Stimulated activated CD8-positive, alpha-beta memory T cell treated with anti-CD3 and anti-CD28 coated beads, Interleukin-12 subunit alpha, Interleukin-12 subunit beta, amount 100 ng/mL, for 24 hours (primary cell): ENCODE results near the gene FOSL2.

Experiments
- DNase-seq: peaks from one replicate; pipeline ENCODE4 v3.0.0-alpha.2; 2020; ENCODE audit errors: extremely low read depth

The FOSL2 gene

DNA sequence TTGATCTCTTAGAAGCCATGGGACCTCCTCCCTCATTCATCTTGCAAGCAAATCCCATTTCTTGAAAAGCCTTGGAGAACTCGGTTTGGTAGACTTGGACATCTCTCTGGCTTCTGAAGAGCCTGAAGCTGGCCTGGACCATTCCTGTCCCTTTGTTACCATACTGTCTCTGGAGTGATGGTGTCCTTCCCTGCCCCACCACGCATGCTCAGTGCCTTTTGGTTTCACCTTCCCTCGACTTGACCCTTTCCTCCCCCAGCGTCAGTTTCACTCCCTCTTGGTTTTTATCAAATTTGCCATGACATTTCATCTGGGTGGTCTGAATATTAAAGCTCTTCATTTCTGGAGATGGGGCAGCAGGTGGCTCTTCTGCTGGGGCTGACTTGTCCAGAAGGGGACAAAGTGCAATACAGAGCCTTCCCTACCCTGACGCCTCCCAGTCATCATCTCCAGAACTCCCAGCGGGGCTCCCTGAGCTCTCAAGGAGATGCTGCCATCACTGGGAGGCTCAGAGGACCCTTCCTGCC, 20.0 kb downstream of the FOSL2 start:
- DNase-seq = no peak

DNA sequence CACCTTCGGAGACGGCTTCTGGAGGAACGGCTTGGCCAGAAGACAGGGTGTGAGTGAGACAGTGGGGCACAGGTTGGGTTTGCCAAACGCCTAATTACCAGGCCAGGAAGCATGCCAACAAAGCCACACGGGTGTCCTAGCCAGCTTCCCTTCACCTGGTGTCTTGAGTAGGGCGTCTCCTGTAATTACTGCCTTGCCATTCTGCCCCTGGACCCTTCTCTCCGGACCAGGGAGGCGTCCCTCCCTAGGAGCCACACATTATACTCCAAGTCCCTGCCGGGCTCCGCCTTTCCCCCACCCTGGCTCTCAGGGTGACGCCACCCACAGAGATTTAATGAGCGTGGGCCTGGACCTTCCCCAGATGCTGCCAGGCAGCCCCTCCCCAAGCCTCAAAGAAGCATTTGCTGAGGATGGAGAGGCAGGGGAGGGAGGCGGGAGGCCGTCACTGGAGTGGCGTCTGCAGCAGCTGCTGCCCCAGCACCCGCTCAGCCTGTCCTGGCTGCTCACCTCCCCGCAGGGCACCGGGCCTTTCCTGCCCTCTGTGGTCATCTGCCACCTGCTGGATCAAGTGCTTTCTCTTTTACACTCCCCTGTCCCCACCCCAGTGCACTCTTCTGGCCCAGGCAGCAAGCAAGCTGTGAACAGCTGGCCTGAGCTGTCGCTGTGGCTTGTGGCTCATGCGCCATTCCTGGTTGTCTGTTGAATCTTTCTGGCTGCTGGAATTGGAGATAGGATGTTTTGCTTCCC, 20.7 kb downstream of the FOSL2 start:
- no peak for DNase-seq

DNA sequence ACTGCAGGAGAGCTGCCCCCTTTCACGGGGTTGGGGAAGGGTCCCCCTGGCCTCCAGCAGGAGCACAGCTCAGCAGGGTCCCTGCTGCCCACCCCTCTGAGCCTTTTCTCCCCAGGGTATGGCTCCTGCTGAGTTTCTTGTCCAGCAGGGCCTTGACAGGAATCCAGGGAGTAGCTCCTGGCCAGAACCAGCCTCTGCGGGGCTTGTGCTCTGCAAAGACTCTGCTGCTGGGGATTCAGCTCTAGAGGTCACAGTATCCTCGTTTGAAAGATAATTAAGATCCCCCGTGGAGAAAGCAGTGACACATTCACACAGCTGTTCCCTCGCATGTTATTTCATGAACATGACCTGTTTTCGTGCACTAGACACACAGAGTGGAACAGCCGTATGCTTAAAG, 21.2 kb downstream of the FOSL2 start:
- no peak for DNase-seq

GRCh38 chr2:28414583-28414982, 21.9 kb downstream of the FOSL2 start:
- no peak for DNase-seq

DNA sequence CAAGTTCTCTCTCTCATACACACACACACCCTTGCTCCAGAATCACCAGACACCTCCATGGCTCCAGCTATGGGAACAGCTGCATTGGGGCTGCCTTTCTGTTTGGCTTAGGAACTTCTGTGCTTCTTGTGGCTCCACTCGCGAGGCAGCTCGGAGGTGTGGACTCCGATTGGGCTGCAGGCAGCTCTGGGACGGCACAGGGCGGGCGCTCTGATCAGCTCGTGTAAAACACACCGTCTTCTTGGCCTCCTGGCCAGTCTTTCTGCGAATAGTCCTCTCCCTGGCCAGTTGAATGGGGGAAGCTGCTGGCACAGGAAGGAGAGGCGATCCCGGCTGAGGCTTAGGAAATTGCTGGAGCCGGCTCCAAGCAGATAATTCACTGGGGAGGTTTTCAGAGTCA, 22.4 kb downstream of the FOSL2 start:
- no peak for DNase-seq

GRCh38 chr2:28415715-28416114, 23.1 kb downstream of the FOSL2 start:
- DNase-seq = no peak

- DNase-seq = no peak
Observed at GRCh38 chr2:28419003-28419402, 26.3 kb downstream of the FOSL2 start.

DNA sequence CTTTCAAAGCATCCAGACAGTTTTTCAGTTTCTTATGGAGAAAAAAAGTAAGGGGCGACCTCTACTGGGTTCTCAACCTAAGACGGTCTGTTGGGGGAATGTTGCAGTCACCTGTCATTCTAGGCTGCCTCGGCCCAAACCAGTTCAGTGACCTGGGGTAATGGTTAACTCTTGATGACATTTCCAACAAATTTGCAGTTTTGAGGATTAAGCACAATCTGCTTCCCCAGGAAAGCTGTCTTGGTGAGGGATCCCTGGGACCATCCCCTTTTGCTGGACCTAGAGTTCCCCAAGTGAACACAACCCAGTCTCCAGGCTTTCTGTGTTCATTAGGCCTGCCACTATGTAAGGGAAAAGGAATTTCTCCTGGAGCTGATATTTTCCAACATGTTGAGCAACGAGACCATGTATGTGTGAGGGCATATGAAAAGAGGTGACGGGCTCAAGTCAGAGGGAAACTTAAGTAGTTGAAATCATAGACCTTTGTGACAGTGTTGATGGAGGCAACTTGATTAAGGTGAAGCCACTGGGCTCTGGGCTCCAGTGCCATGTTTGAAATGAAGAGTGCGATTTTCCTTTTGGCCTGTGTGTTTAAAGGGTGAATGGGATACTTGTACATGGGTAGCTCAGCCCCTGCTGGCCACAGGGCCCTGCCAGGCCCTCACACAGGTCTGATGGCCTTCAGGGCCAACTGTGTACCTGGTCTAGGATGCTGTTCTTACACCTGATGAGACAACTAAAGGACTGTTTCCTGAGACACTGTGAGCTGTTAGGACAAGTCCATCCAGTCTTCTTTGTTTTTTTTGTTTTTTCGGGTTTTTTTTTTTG, 27.0 kb downstream of the FOSL2 start:
- no peak for DNase-seq

DNA sequence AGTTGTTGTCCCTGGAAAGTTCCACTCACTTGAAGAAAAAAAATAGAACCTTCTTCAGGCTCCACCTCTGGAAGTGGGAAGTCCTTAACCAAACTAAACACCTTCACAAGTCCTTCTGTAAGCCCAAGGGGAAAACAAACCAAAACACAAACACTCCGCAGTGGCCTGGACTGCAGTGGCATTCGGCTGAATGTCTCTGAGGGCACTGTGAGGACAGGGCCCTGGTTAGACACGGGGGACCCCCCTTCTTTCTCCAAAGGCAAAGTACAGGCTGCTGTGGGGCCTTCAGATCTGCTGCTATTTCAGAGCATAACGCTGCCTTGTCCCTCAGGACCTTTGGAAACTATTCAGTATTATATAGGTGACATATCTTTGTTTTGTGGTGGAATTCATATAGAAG, 28.1 kb downstream of the FOSL2 start:
- DNase-seq = no peak

- no peak for DNase-seq
Observed at GRCh38 chr2:28422908-28423741, 30.5 kb downstream of the FOSL2 start.

DNA sequence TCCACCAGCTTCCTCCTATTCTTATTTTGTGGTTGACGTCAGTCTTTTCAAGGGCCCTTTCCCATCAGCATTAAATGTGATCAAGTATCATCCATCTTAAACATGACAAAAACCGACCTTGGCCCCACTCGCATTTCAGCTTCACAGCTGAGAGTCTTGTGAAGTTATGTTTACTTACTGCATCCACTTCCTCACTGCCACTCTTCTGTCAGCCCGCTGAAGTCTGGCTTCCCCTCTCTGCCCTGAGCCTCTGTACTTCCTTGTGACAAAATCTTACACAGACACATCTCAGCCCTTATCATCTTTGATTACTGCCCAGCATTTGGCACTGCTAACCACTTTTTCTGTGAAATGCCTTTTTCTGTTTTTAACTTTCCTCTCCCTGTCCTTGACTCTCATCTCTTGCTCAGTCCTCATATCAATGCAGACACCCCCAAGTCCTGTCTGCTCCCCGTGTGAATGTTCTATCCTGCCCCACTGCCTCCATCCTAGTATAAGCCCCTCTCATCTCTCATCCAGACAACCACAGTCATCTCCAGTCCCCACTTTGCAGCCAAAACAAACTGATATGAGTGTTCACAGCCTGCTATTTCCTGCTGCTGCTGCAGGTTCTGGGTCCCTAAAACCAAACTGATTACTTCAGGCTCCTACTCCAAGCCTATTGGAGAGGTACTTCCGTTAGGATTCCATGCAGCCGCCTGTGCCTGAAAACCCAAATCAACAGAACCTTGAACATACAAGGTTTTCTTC, 31.4 kb downstream of the FOSL2 start:
- DNase-seq = no peak

- DNase-seq = no peak
Observed at GRCh38 chr2:28424799-28425463, 32.3 kb downstream of the FOSL2 start.

DNA sequence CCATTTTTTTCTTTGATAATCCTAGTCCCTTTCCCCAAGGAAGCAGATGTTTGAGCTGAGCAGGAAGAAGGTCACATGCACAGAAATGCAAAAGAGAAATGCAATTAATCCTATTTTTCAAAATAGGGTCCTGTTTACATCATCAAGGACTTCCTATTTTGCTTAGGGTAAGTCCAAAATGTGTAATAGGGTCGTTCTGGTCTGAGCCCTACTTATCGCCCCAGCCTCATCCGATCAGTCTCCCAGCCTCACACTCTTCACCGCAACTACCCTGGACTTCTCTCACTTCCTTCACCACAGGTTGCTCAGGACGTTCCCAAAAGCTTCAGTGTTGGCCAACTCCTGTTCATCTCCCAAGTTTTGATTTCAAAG, 32.8 kb downstream of the FOSL2 start:
- DNase-seq = no peak

- no peak for DNase-seq
Observed at GRCh38 chr2:28427741-28428415, 35.2 kb downstream of the FOSL2 start.

- DNase-seq = no peak
Observed at GRCh38 chr2:28428486-28428885, 35.8 kb downstream of the FOSL2 start.

- DNase-seq = no peak
Observed at GRCh38 chr2:28429636-28430376, 37.1 kb downstream of the FOSL2 start.

DNA sequence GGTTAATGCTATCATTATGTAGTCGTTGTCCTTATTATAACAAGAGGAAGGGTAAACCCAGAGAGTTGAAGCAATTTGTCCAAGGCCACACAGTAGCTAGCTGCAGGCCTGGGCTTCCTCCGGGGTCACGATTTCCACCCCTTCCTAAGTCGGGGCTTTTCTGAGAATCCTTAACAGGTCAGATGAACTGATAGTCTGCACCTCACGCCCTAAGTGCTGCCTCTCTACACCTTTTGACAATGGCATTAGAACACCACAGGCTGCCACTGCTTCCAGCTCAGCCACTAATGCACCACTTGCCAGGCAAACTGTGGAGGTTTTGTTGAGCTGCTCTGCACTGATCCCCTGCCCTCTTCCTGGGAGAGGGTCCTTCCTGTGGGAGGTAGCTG, 37.7 kb downstream of the FOSL2 start:
- no peak for DNase-seq

GRCh38 chr2:28430788-28431418, 38.2 kb downstream of the FOSL2 start:
- DNase-seq = no peak

DNA sequence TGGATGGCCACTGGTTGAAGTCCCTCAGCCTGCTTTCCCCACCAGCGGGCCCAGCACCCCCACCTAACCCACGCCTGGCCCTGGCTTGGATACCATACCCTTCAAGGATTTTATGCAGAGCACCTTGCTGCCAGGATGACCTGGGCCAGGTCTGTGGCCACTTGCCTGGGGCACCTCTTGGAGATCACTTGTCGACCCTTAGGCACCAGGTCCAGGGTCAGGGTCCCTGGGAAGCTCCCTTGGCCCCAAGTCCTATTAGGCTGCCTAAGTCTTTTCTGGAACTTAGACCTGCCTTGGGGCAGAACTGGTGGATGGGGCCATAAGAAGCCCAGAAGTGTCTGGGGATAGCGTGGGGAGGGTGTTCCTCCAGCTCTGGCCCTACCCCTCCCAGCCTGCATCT, 39.1 kb downstream of the FOSL2 start:
- DNase-seq = no peak
